Colonic mucosa (tissue), 4 donors: ENCODE data around the gene HLA-DQA2. TPM values are rescaled to one million over a fixed set of nuclear protein-coding genes. Genes with fewer than 3 reads are reported as not detected.

Experiments used
- DNase-seq: peaks from one replicate; pipeline ENCODE4 v3.0.0-alpha.2; 2020
- H3K27ac ChIP-seq: fragments of 200-600 bp; one replicate; pipeline ENCODE4 v1.8.0; 2021
- H3K27me3 ChIP-seq: fragments of 200-600 bp; one replicate; pipeline ENCODE4 v1.8.0; 2021
- H3K36me3 ChIP-seq: fragments of 200-600 bp; one replicate; pipeline ENCODE4 v1.8.0; 2021
- H3K4me1 ChIP-seq: fragments of 200-600 bp; one replicate; pipeline ENCODE4 v1.8.0; 2021; ENCODE audit warnings: mild to moderate bottlenecking
- H3K4me3 ChIP-seq: fragments of 200-600 bp; one replicate; pipeline ENCODE4 v1.8.0; 2021
- H3K9ac ChIP-seq, 2 donors: one replicate each; pipeline ENCODE4 v1.7.0; 2013; ENCODE audit warnings: control low read depth in 2 of 2, low read depth in 2 of 2, low read length in 2 of 2
- H3K9me3 ChIP-seq: fragments of 200-600 bp; one replicate; pipeline ENCODE4 v1.8.0; 2021
- intact Hi-C: fragments of 100-400 bp; cut with DNase I; formaldehyde crosslinking; loops from one replicate; pipeline ENCODE4 v1.14.1; 2022
- total RNA-seq, 2 donors: library from RNA; stranded (reverse); fragmentation: NEBNext Ultra II Directional in 1 of 2; extraction: Animal tissue kit (Norgen Biotek cat#: 25700) in 1 of 2; gene quantifications; one replicate each; pipeline ENCODE4 v1.2.1, GENCODE V29; 2021
- TF ChIP-seq, protein P1 (sequence below): fragments of 200-600 bp; IDR thresholded peaks from one replicate; pipeline ENCODE4 v1.8.0; 2022; ENCODE audit warnings: antibody characterized with exemption, mild to moderate bottlenecking
- donor health status: healthy.
- donor health status: DM: no; HTN: no; CAD: no.
- donor health status: DM: no; HTN: no; CAD: no.

The HLA-DQA2 gene
- total RNA-seq, 2 donors from 2014 or later, result 0.67 to 5.7 TPM

DNA sequence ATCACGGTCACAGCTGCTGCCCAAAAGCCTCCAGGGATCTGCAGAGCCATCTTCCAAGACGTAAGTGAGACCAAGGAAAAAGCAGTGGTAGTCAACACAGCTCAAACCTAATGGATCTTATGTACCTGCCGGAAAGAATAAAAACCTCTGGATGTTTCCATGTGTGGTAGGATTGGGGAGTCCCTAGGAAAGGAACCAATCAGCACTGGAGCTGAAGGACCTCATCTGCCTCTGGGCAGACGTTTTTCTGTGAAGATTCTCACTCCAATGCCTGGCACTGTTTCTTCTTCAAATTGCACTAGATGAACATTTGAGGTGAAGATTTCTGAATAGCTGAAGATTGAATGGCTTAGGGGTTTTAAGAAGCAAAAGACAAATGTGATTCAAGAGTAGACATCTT is 22.2 kb downstream of the HLA-DQA2 start, which contains the start of gene HLA-DQB2:
HLA-DQB2 (minus strand) TSS at position 112 of the 400 bp plus-strand sequence; CDS start at position 50, 62 bp downstream.
- no peaks in the 10 kb centered on the region for H3K36me3 ChIP-seq
- TF ChIP-seq, protein P1, sequence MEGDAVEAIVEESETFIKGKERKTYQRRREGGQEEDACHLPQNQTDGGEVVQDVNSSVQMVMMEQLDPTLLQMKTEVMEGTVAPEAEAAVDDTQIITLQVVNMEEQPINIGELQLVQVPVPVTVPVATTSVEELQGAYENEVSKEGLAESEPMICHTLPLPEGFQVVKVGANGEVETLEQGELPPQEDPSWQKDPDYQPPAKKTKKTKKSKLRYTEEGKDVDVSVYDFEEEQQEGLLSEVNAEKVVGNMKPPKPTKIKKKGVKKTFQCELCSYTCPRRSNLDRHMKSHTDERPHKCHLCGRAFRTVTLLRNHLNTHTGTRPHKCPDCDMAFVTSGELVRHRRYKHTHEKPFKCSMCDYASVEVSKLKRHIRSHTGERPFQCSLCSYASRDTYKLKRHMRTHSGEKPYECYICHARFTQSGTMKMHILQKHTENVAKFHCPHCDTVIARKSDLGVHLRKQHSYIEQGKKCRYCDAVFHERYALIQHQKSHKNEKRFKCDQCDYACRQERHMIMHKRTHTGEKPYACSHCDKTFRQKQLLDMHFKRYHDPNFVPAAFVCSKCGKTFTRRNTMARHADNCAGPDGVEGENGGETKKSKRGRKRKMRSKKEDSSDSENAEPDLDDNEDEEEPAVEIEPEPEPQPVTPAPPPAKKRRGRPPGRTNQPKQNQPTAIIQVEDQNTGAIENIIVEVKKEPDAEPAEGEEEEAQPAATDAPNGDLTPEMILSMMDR, result no peak
- DNase-seq, result no peak
- H3K27me3 ChIP-seq, result no peaks in the 10 kb centered on the region
- no peaks in the 10 kb centered on the region for H3K9me3 ChIP-seq
- no peak within 1 kb of the TSS for H3K27ac ChIP-seq
- H3K4me3 ChIP-seq, result no peak within 1 kb of the TSS
- H3K4me1 ChIP-seq, result no peaks in the 10 kb centered on the region
- no peak within 1 kb of the TSS for H3K9ac ChIP-seq
- intact Hi-C loops, result no loop called here

DNA sequence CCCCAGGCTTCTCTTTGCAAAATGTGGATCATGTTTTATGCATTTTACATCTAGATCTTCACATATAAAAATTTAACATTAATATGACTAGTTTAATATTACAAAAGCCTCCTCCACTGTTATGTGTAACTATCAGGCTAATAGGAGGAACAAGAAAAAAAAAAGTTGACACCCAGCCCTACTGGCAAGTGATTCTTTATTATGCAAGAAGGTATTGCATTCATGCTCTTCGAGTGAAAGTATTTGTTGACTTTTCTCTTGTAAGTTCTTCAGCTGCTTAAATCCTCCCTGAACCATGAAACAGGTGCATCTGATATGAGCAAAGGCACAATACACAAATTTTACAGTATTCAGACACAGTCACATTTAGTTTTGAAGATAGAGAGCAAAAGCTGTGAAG is 22.9 kb downstream of the HLA-DQA2 start:
- Histone ChIP-seq H3K27me3 (no peaks in the 10 kb centered on the region), H3K9ac (no peak overlapping the region), H3K4me1 (no peaks in the 10 kb centered on the region), H3K27ac (no peak overlapping the region), H3K36me3 (no peaks in the 10 kb centered on the region), H3K4me3 (no peak overlapping the region), H3K9me3 (no peaks in the 10 kb centered on the region)
- no peak for DNase-seq
- intact Hi-C loops, result no loop called here
- TF ChIP-seq, protein P1, result no peak

DNA sequence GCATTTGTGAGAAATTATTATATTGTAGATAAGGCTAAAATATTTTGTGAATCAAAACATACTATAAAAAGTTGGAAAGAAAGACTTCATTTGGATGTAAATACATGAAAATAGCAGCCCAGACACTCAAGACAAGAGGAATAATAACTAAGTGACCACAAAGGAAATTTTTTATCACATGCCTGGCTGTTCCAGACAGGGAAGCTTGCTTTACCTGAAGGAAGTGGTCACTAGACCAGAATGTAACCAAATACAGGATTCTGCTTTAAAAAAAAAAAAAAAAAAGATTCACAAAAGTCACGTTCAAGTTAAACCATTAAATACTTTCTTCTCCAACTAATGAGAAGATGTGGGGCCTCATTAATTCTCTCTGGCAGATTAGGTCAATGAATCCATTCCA is 31.5 kb downstream of the HLA-DQA2 start:
- H3K27me3 ChIP-seq, result no peaks in the 10 kb centered on the region
- TF ChIP-seq, protein P1, result no peak
- no peak overlapping the region for H3K27ac ChIP-seq
- H3K4me3 ChIP-seq, result no peak overlapping the region
- H3K4me1 ChIP-seq, result no peaks in the 10 kb centered on the region
- H3K36me3 ChIP-seq, result no peaks in the 10 kb centered on the region
- no peaks in the 10 kb centered on the region for H3K9me3 ChIP-seq
- DNase-seq, result no peak
- H3K9ac ChIP-seq, result no peak overlapping the region
- intact Hi-C loops, result no loop called here

DNA sequence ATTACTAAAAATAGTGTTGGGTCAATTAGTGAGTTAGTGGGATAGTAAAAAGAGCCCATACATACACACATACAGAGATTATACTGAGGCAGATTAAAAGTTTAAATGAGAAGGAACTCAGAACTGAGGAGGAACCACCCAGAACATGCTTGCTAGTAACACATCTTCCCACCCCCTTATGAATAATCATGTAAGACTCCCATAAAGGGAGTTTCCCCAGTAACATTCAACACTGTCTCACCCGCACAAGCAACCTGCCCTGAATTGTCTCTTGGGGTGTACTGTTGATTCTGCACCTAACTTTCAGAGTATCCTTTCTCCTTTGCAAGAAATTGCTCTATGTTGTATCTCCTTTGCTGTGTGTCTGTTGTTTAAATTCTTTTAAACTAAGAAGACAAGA is 33.2 kb downstream of the HLA-DQA2 start:
- intact Hi-C loops, result no loop called here
- DNase-seq, result no peak
- H3K4me1 ChIP-seq, result no peaks in the 10 kb centered on the region
- H3K9me3 ChIP-seq, result no peaks in the 10 kb centered on the region
- no peaks in the 10 kb centered on the region for H3K27me3 ChIP-seq
- H3K27ac ChIP-seq, result no peak overlapping the region
- H3K36me3 ChIP-seq, result no peaks in the 10 kb centered on the region
- no peak overlapping the region for H3K9ac ChIP-seq
- H3K4me3 ChIP-seq, result no peak overlapping the region
- TF ChIP-seq, protein P1, result no peak

DNA sequence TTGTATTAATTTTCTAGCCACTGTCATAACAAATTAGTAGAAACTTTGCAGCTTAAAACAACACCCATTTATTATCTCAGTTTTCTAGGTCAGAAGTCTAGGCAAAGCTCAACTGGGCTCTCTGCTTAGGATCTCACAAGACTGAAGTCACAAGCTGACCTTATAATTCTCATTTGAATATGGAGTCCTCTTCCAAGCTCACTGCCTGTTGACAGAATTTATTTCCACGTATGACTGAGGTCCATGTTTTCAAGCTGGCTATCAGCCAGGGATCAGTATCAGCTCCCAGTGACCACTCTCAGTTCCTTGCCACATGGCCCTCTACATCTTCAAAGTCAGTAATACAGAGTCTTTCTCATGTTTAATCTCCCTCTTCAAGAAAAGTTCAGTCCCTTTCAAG is 33.9 kb downstream of the HLA-DQA2 start:
- Histone ChIP-seq H3K9me3 (no peaks in the 10 kb centered on the region), H3K9ac (no peak overlapping the region), H3K36me3 (no peaks in the 10 kb centered on the region), H3K4me1 (no peaks in the 10 kb centered on the region), H3K27ac (no peak overlapping the region), H3K27me3 (no peaks in the 10 kb centered on the region), H3K4me3 (no peak overlapping the region)
- TF ChIP-seq, protein P1, result no peak
- no peak for DNase-seq
- intact Hi-C loops, result no loop called here
